Neural crest cell (in vitro differentiated cells): ENCODE measurements around the gene MRC1. TPM values are rescaled to one million over a fixed set of nuclear protein-coding genes. Genes with fewer than 3 reads are reported as not detected.

Experiments used
- DNase-seq: peaks from one replicate; pipeline ENCODE4 v3.0.0; 2021; ENCODE audit warnings: low read depth, mixed read lengths, low spot score
- H3K27ac Mint-ChIP-seq: one replicate; pipeline ENCODE4 v1.8.0; 2021; ENCODE audit warnings: mild to moderate bottlenecking, mixed read lengths; ENCODE audit not compliant: unreplicated experiment
- H3K27me3 Mint-ChIP-seq: 2 replicates; pipeline ENCODE4 v1.8.0; 2021; ENCODE audit warnings: low read depth, mild to moderate bottlenecking, mixed read lengths
- H3K36me3 Mint-ChIP-seq: 2 replicates; pipeline ENCODE4 v1.8.0; 2021; ENCODE audit warnings: low read depth, mild to moderate bottlenecking, mixed read lengths
- H3K4me1 Mint-ChIP-seq: 2 replicates; pipeline ENCODE4 v1.8.0; 2021; ENCODE audit warnings: mixed read lengths
- H3K4me3 Mint-ChIP-seq: one replicate; pipeline ENCODE4 v1.8.0; 2021; ENCODE audit warnings: mild to moderate bottlenecking, mixed read lengths
- H3K9me3 Mint-ChIP-seq: 2 replicates; pipeline ENCODE4 v1.8.0; 2021; ENCODE audit warnings: mixed read lengths
- total RNA-seq: library from RNA; stranded (reverse); gene quantifications from 2 replicates; pipeline ENCODE4 v1.2.1, GENCODE V29; 2021
- TF ChIP-seq, protein P1 (sequence below): fragments of 200-600 bp; sonication (generic); conservative IDR thresholded peaks from 2 replicates; pipeline ENCODE4 v1.5.0; 2021; ENCODE audit warnings: antibody characterized with exemption, mild to moderate bottlenecking

The MRC1 gene
- total RNA-seq, 1 donor from 2014 or later, result not detected

- Mint-ChIP-seq H3K27me3 (no peaks in the 10 kb centered on the region), H3K27ac (no peak overlapping the region), H3K9me3 (no peaks in the 10 kb centered on the region), H3K36me3 (no peaks in the 10 kb centered on the region), H3K4me3 (no peak overlapping the region), H3K4me1 (no peaks in the 10 kb centered on the region)
- no peak for DNase-seq
- TF ChIP-seq, protein P1, sequence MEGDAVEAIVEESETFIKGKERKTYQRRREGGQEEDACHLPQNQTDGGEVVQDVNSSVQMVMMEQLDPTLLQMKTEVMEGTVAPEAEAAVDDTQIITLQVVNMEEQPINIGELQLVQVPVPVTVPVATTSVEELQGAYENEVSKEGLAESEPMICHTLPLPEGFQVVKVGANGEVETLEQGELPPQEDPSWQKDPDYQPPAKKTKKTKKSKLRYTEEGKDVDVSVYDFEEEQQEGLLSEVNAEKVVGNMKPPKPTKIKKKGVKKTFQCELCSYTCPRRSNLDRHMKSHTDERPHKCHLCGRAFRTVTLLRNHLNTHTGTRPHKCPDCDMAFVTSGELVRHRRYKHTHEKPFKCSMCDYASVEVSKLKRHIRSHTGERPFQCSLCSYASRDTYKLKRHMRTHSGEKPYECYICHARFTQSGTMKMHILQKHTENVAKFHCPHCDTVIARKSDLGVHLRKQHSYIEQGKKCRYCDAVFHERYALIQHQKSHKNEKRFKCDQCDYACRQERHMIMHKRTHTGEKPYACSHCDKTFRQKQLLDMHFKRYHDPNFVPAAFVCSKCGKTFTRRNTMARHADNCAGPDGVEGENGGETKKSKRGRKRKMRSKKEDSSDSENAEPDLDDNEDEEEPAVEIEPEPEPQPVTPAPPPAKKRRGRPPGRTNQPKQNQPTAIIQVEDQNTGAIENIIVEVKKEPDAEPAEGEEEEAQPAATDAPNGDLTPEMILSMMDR, result no peak
Measured at GRCh38 chr10:17805330-17805729, 3.8 kb upstream of the MRC1 start.

- H3K27me3 Mint-ChIP-seq, result no peaks in the 10 kb centered on the region
- no peaks in the 10 kb centered on the region for H3K36me3 Mint-ChIP-seq
- H3K9me3 Mint-ChIP-seq, result no peaks in the 10 kb centered on the region
- no peaks in the 10 kb centered on the region for H3K4me1 Mint-ChIP-seq
- no peak for DNase-seq
- no peak overlapping the region for H3K4me3 Mint-ChIP-seq
- TF ChIP-seq, protein P1, result no peak
- no peak overlapping the region for H3K27ac Mint-ChIP-seq
Measured at GRCh38 chr10:17805921-17806577, 3.1 kb upstream of the MRC1 start.

GRCh38 chr10:17811146-17811865 is 2.2 kb downstream of the MRC1 start:
- TF ChIP-seq, protein P1, result no peak
- no peak overlapping the region for H3K27ac Mint-ChIP-seq
- no peak for DNase-seq
- no peaks in the 10 kb centered on the region for H3K36me3 Mint-ChIP-seq
- no peaks in the 10 kb centered on the region for H3K27me3 Mint-ChIP-seq
- no peak overlapping the region for H3K4me3 Mint-ChIP-seq
- H3K9me3 Mint-ChIP-seq, result no peaks in the 10 kb centered on the region
- H3K4me1 Mint-ChIP-seq, result no peaks in the 10 kb centered on the region

GRCh38 chr10:17814973-17815372 is 5.8 kb downstream of the MRC1 start:
- DNase-seq, result no peak
- Mint-ChIP-seq H3K4me1 (no peaks in the 10 kb centered on the region), H3K27me3 (no peaks in the 10 kb centered on the region), H3K27ac (no peak overlapping the region), H3K36me3 (no peaks in the 10 kb centered on the region), H3K9me3 (no peaks in the 10 kb centered on the region), H3K4me3 (no peak overlapping the region)
- TF ChIP-seq, protein P1, result no peak

DNA sequence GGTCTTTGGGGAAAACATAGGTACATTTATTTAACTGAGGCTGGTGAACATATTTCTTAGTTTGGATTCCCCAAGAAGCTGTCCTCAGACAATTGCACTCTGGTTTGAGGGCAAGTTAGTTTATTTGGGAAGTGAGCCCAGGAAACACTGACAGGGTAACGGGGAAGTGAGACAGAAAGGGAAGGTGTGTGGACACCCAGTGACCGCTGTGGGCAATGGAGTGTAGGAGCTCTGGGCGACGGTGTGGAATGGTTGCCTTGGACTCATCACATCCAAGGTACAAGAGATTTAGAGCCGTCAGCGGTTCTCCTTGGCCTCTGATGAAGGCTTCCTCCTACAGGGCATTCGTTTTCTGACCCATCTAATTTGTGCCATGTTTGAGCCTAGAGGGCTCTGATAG is 7.1 kb downstream of the MRC1 start:
- Mint-ChIP-seq H3K27me3 (peaks cover 3% of the 10 kb centered on the region), H3K27ac (no peak overlapping the region)

More for the DNA sequence above, 7.1 kb downstream of the MRC1 start:
- TF ChIP-seq, protein P1, result no peak
- no peak overlapping the region for H3K4me3 Mint-ChIP-seq
- no peaks in the 10 kb centered on the region for H3K9me3 Mint-ChIP-seq
- DNase-seq, result no peak
- no peaks in the 10 kb centered on the region for H3K36me3 Mint-ChIP-seq
- no peaks in the 10 kb centered on the region for H3K4me1 Mint-ChIP-seq
